GM21737 (cell line): Measurements from ENCODE around the gene METRNL.
A peak's percentile ranks its signal among the peaks of the same experiment; 100 is the strongest.
"Not testable (repeated sequence)": the region's sequence is repeated elsewhere in the genome, so short reads cannot be mapped to it uniquely, and the experiment has no call there.

Experiments used
- ATAC-seq: cut with Tn5 transposase; IDR thresholded peaks from one replicate; pipeline ENCODE4 v1.9.1; 2021; ENCODE audit warnings: mild to moderate bottlenecking, moderate library complexity; ENCODE audit not compliant: unreplicated experiment

Gene METRNL

DNA sequence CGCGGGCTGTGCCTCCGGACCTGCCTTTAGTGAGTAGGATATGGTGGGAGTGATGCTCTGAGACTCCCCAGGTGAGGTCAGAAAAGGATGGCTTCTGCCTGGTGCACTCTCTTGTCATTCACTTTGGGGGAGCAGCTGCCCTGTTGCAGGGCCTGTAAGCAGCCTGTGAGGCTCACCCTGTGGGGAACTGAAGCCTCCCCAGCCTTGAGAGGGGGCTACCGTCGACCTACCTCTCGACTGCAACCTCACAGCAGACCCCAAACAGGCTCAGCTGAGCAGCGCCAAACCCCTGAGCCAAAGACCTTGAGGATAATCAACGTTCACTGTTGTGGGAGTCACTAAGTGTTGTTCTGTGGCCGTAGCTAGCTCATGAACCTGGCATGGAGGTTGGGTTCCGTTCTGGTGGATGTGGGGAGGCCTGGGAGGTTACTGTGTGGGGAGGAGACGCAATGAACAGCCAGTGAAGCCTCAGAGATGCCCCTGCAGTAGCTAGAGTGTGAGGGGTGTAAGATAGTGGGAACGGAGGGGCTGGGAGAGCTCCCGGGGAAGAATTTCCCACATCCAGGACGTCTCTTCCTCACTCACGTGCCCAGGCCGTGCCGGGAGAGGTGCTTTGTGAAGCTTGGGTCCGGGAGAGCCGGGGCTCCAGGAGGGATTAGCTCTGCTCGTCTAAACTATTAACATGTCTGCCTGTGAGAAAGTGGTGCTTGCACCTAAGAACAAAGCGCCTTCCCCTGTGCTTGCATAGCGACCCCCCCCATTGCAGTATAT lies 38.8 kb downstream of the METRNL start:
- no peak for ATAC-seq

DNA sequence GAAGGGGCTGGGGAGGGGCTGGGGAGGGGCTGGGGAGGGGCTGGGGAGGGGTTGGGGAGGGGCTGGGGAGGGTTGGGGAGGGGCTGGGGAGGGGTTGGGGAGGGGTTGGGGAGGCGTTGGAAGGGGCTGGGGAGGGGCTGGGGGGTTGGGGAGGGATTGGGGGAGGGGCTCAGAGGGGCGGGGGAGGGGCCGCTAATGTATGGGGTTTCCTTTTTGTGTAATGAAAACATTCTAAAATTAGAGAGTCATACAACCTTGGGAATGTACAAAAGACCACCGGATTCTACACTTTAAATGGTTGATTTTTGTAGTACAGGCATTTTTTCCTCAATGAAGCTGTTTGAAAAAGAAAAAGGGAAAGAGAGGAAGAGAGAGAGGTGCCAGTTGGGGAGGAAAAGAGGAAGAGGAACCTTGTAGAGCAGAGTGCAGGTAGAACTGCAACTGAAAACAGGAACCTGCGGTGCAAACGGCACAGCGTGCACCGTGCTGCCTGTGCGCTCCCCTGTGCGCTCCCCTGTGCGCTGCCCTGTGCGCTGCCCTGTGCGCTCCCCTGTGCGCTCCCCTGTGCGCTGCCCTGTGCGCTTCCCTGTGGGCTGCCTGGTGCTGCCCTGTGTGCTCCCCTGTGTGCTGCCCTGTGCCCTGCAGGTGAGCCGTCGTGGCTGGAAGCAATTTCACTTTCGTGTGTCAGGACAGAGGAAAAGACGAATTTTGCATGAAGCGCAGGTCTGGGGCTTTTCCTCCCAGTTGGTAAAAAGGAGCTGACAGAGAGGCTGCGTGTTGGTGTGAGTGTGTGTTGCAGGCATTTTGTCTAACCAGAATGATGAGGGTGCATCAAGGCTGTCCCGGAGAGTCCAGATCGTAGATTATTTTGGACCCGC lies 40.8 kb downstream of the METRNL start:
- peak; percentile 92 for ATAC-seq

DNA sequence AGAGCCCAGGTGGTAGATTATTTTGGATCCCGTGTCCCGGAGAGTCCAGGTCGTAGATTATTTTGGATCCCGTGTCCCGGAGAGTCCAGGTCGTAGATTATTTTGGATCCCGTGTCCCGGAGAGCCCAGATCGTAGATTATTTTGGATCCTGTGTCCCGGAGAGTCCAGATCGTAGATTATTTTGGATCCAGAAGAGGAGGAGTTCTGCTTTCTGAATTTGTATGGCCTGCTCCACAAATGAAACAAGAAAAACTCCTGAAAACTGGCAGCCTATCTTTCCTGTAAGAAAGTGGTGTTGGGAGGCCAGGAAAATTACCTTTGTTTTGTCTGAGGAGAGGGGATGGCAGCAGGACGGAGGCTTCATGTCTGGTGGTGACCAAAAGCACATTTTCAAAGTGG lies 42.1 kb downstream of the METRNL start:
- not testable (repeated sequence) for ATAC-seq

DNA sequence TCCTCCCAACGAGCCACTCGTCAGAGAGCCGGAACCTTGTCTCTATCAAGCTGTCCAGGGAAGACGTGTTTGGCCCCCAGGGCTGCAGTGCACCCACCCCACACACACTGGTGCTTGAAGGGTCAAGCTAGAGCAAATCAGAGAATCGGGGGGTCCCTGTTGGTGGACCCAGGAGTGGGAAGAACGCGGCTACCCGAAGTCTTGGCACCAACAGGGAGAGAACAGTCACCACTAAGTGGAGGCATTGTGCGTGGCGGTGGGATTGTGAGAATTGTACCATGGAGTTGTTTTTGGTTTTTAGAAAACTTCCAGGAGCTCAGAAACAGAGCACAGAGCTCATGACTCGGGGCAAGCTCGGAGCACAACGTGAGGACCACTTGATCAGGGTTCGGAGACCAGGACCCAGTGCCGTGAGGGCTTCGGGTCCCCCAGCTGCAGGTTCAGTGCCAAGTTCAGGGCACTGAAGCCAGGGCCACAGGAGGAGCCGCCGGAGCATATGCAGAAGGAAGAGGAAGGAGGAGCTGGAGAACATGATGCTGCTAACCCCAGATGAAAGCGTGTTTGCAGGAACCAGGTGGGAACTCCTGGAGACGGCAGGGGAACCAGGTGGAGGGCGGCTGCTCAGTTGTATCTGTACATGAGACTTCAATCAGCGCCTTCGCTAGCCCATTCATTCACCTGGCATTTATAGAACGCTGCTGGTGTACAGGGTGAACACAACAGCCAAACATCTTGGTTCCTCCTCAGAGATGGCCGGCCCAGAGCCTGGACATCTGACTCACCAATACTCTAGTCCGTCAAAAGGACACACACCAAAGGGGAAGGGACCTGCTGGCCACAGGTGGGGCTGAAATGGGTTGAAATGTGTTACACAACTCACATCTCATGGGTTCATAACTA lies 42.8 kb downstream of the METRNL start:
- ATAC-seq: no peak

DNA sequence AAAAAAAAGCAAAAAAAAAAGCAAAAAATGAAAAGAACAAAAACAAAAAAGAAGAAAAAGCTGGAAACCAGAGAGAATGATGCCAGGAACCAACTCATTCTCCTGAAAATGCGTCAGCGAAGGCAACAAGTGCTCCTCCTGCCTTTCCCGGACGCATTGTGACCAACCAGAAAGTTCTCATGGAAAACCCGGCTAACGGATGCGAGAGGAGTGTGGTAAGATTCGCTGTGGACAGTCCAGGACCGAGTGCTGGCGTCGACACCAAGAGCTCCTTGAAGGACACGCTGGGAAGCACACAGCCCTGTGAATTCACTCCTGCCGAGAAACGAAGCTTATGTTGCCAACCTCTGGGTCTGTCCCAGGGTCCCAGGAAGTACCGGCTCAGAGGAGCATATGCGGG lies 43.4 kb downstream of the METRNL start:
- ATAC-seq: no peak

DNA sequence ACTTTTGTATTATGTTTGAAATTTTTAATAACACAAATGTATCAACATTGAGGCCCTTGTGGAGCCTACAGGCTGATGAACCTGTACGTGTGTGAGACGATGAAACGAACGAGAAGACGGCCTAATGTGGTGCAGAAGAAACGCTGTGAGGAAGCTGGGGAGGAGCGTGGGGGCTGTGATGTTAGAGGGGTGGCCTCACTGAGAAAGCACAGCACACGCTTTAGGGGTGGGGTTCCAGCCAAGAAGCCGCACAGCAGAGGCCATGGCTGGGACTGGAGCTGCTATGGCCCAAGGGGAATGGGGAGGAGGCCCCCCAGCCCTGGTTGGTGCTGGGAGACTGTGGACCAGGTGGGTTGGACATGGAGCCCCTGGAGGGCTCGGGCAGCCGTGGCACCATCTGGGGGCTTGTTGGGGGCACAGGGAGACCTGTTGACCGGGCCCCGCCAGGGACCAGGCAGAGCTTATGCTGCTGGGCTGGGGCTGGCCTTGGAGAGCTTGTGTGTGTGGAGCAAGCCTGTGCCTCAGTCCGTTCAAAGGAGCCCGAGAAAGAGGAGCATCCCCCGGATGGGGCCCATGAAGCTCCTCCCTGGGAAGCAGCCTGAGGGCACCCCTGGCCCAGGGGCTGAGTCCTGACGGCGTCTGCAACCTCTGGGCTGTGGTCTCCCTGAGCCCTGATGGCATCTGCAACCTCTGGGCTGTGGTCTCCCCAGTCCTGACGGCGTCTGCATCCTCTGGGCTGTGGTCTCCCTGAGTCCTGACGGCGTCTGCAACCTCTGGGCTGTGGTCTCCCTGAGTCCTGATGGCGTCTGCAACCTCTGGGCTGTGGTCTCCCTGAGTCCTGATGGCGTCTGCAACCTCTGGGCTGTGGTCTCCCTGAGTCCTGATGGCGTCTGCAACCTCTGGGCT lies 44.7 kb downstream of the METRNL start:
- no peak for ATAC-seq

DNA sequence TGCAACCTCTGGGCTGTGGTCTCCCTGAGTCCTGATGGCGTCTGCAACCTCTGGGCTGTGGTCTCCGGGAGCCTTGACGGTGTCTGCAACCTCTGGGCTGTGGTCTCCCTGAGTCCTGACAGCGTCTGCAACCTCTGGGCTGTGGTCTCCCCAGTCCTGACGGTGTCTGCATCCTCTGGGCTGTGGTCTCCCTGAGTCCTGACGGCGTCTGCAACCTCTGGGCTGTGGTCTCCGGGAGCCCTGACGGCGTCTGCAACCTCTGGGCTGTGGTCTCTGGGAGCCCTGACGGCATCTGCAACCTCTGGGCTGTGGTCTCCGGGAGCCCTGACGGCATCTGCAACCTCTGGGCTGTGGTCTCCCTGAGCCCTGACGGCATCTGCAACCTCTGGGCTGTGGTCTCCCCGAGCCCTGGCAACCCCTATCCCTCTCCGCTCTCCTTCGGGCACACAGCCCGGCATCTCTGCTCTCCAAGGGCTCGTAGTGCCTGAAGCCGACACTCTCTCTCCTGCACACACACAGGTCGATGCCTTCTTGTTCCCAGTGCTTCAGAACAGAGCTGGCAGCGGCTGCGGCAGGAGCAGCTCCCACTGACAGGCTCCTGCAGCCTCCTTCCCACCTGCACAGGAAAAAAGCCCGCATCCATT lies 45.6 kb downstream of the METRNL start:
- no peak for ATAC-seq

DNA sequence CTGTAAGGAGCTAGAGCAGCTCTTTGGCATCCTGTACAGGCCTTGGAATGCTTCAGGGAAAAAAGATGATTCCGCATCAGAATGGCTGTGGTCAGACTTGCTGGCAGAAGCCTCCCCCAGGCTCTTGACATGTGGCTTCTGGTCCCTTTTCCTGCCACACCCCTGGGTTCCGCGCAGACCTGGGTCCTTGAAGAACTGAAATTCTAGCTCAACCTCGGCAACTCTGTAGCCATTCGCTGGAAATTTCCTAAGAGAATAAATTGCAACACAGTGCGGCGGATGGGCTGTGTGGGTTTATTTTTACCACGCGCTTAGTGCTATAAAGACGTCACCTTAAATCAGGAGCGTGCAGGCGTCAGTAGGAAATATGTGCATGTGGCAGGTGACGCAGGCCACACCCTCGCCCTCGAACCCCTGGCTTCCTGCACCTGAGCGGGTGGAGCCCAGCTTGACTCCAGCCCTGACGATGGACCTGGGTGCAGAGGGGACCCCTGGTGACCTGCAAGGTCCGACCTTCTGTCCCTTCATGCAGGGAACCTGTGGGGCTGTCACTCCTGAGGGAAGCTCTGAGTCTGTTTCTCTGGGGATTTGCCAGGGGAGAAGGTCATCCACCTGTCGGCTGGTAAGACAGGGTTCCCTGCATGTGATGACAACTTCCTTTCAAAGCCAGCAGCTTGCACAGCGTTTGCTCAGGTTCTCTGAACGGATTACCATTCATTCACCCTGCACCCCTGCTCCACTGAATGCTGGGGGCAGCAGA lies 46.3 kb downstream of the METRNL start:
- ATAC-seq: no peak

DNA sequence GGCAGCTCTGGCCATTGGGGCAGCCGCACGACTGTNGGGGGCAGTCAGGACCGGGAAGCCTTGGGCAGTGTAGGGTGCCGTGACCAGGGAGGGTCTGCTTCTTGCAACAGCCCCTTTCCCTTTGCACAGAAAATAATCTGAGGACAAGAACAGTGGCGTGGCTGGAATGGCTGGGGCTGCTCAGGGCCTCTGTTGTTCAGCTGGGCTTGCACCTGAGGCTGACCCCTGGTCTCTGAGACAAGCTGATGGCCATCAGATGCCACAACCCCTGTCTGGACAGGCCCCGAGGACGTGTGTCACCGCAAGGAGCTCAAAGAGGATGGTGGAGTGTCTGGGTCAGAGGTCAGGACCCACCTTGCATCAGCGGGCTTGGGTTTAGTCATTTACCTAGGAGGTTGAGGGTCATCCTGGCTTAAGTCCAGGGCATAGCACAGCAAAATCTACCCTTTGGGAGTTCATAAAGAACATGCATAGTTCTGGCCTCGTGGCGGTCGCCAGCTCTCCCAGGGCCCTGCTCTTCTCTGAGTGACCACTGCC lies 46.9 kb downstream of the METRNL start:
- ATAC-seq: no peak

DNA sequence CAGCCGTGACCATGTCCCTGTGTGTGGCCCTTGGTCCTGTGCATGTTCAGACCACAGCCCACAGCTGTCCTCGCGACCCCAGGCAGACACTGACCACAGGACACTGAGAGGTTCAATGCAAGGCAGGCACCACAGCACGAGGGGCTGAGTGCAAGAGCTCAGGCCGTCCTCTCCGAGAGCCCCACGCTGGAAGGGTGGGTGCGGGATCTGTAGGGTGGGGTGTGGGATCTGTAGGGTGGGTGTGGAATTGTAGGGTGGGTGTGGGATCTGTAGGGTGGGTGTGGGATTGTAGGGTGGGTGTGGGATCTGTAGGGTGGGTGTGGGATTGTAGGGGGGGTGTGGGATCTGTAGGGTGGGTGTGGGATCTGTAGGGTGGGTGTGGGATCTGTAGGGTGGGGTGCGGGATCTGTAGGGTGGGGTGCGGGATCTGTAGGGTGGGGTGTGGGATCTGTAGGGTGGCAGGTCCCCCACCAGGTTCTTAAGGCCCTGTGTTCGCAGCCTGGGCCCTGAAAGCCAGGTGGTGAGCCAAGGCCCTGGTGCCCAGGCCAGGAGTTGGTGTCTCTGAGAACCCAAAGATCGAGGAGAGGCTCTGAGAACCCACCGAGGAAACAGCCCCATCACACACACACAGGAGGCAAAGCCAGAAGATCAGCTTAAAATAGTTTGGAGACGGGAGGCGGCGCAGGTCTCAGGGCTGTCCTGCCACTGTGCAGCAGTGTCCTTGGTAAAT lies 48.2 kb downstream of the METRNL start:
- no peak for ATAC-seq

DNA sequence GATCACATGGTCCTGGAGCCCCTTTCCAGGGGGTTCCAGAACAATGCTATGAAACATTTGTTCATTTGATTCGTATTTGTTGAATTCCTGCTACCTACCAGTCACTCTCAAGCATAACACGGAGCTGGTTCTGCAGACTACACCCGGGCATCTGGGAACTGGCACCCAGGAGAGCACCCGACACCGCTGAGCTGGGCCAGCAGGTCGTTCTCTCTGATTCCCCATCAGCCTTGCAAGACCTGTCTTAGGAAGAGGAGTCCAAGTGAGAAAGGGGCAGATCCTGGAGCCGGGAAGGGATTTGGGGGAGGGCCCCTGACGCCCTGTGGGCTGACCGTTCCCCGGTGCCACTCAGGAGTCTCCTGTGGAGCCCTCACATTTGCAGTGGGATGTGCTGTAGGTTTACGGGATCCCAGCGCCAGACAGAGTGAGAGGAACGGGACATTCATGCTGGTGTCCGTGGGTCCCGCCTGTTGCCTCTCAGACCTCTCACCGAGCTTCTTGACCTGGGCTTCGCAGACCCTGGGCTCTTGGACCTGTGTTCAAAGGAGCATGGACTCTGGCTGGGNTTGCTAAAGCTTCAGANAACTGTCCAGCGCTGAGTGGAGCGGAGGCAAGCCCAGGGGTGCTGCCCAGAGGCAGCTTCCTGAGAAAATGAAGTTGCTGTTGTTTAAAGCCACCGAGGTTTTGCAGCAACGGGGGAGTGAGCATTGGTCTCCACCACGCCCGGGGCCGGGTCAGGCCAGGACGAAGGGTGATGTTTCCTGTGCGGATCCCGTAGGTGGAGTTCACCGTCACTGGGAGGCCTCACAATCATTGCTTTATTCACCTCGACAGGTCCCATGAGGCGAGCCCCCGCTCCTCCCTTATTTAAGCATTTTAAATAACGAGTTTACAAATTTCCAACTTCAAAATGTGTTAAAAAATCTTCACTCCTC lies 49.2 kb downstream of the METRNL start:
- ATAC-seq: no peak

DNA sequence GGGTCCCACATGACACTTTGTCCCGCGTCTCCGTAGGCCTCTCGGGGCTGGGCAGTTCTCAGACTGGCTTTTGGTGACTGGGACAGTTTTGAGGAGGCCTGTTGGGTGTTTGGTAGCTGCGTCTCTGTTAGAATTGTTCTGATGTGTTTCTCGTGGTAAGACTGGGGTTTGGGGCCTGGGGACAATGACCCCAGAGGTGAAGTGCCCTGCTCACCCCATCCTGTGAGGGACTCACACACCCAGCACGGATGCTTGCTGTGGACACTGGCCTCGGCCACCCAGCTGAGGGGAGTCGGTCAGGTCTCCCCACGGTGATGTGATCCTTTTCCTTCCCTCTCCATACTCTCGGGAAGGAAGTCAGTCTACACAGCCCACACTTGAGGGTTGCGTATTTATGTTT lies 50.3 kb downstream of the METRNL start:
- no peak for ATAC-seq

DNA sequence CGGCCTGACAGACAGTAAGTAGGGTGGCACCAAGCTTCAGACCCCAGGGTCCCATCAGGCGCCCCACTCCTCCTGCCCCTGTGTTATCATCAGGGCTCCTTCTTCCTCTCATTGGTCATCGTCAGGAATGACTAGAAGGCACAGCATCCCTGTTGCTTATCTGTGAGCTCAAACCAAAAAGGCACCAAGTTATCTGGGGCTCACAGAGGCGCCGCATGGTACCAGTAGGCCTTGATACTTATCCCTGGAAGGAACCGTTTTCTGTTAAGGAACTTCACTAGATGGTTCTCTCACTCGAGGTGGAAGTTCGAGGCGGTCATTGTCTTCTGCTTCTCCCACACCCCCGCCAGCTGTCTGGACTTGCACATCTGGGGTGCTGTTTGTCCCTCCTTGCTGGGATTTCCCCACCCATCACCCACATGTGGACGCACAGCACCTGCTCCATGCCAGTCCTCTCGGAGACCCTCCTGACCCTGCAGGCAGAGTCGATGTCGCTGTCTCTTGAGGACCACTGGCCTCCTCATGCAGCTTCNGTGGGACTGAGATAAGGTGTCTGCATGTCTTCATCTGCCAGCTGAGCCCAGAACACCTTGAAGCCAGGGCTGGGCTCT lies 52.1 kb downstream of the METRNL start:
- no peak for ATAC-seq

DNA sequence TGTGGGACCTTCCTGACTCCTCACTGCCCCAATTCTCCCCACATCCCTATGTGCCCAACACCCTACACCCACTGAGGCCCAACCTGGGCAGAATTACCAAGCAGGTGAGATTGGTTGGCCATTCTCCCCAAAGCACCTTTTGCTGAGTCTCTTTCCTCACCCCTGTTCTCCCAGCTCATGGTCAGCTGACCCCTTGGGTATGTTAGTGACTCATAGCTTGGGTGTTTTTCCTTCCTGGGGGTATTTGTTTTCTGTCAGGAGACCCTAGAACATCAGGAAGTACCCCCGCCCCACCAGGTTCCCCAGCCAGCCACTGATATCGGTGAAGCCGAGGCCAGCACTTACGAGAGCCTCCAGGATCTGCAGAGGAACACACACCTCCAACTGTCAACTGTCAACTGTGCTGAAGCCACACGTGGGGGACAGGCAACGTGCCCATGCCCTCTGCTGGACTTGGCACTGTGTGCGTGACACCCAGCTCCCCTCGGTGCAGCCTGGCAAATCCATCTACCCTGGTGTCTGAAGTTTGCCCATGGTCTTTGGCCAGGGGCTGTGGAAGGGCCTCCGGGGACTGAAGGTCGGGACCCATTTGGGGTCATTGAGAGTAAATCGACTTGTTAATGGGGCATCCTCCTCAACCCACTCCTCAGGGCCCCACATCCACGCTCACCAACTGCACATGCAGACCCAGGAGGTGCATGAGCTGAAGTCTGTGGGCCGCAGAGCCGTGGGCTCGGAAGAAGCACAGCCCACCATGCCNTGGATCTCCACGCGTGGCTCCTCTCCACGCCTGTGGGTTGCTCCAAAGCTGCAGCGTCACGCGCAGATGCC lies 53.1 kb downstream of the METRNL start:
- ATAC-seq: no peak

DNA sequence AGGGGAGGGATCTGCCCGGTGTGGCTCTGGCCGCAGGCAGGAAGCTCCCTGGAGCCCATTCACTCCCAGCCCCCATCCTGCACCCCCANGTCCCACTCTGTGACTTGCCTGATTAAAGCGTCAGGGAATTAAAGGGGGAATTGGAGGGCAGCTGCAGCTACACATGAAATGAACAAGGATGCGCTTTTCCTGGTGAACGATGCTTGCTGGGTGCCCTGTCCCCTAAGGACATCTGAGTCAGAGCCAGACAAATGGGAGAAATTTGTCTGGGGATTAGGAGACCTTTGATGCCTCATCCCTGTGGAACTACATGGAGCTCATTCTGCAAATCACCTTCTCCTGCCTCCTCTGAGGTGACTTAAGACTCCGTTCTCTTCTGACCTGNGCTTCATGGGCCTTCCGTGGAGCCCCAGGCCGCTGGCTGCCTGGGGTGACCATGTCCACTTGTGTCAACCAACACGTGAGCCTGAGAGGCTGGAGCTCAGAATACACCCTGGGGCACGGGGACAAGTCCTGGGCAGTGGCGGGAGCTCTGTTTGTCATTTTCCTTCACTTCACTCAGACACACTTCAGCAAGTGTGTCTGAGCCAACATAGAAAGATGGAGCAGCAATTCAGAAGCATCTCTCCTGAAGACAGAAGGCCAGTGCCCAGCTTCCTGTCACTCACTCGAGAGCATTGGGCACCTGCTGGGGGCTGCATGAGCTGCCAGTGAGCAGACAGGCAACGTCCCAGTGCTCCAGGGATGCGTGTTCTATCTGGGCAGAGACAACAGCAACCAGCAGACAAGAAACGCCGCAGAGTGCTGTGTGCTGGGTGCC lies 54.1 kb downstream of the METRNL start:
- ATAC-seq: no peak
